Loucy (cell line): ENCODE results near the gene FCN2.

Experiments
- EZH2phosphoT487 ChIP-seq: fragments of 200-600 bp; IDR thresholded peaks from 2 replicates; pipeline ENCODE4 v1.6.1; 2018; ENCODE audit warnings: antibody characterized with exemption, mild to moderate bottlenecking, moderate library complexity, borderline replicate concordance
- TF ChIP-seq, protein P1 (sequence below): fragments of 200-600 bp; sonication (generic); conservative IDR thresholded peaks from 2 replicates; pipeline ENCODE4 v1.5.1; 2014; ENCODE audit warnings: mild to moderate bottlenecking, antibody characterized with exemption, low read length

DNA sequence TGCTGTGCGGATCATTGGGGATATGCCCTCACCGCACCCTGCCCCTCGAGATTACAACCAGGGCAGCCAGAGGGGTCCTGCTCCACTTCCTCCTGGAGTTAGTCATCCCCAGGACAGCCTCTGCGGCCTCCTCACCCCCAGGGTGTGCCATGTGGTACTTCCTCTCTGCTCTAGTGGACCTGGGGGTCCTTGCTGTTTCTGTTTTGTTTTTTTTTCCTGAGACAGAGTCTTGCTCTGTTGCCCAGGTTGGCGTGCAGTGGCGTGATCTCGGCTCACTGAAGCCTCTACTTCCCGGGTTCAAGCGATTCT is 42.3 kb downstream of the FCN2 start:
- TF ChIP-seq, protein P1, sequence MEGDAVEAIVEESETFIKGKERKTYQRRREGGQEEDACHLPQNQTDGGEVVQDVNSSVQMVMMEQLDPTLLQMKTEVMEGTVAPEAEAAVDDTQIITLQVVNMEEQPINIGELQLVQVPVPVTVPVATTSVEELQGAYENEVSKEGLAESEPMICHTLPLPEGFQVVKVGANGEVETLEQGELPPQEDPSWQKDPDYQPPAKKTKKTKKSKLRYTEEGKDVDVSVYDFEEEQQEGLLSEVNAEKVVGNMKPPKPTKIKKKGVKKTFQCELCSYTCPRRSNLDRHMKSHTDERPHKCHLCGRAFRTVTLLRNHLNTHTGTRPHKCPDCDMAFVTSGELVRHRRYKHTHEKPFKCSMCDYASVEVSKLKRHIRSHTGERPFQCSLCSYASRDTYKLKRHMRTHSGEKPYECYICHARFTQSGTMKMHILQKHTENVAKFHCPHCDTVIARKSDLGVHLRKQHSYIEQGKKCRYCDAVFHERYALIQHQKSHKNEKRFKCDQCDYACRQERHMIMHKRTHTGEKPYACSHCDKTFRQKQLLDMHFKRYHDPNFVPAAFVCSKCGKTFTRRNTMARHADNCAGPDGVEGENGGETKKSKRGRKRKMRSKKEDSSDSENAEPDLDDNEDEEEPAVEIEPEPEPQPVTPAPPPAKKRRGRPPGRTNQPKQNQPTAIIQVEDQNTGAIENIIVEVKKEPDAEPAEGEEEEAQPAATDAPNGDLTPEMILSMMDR, result no peak
- TF ChIP-seq EZH2phosphoT487, result no peak
